Keratinocyte (primary cell): Measurements from ENCODE around the gene CARD11.

Experiments used
- CTCF ChIP-seq, 3 experiments: IDR thresholded peaks in 1 of 3; conservative IDR thresholded peaks in 1 of 3; optimal IDR thresholded peaks in 1 of 3; 2 replicates in 2 of 3; 3 replicates in 1 of 3; pipeline versions ENCODE3 to v1.5.1; 2011; ENCODE audit warnings: low read length in 3 of 3, mild to moderate bottlenecking in 3 of 3, moderate library complexity in 2 of 3, control low read depth in 1 of 3, inconsistent platforms in 1 of 3; ENCODE audit not compliant: insufficient read depth in 2 of 3; ENCODE audit errors: extremely low read depth in 1 of 3
- EZH2 ChIP-seq: IDR thresholded peaks from one replicate; pipeline ENCODE4 v1.6.1; 2012; ENCODE audit warnings: inconsistent platforms, mild to moderate bottlenecking, low read length, moderate library complexity

GRCh38 chr7:2905027-2905426 is 138.6 kb downstream of the CARD11 start:
- no peak for TF ChIP-seq CTCF (optimal IDR thresholded peaks at IDR 0.05 in 1 of 3, IDR thresholded peaks at IDR 0.05 in 1 of 3, conservative IDR thresholded peaks at IDR 0.05 in 1 of 3; ENCODE audit: extremely low read depth in 1 of 3, insufficient read depth in 2 of 3, low read length in 3 of 3)
- no peak for TF ChIP-seq EZH2
